ENCODE data around the gene GPC5.

- TF ChIP-seq CTCF (IDR thresholded peaks at IDR 0.05) (peak; percentile 51; the same call in 1 of the 2 replicates), POLR2AphosphoS5 (IDR thresholded peaks at IDR 0.05; ENCODE audit: low read depth, low read length) (no peak)
Measured at GRCh38 chr13:91722267-91722884, 324.0 kb downstream of the GPC5 start.
